ENCODE measurements around the gene COX18.

GRCh38 chr4:73087871-73088270 is 18.4 kb upstream of the COX18 start:
- no peak for TF ChIP-seq POLR2A (IDR thresholded peaks at IDR 0.05)
- no peak for TF ChIP-seq CTCF (IDR thresholded peaks at IDR 0.05)

Measured in transverse colon (tissue), 3 donors.